Astrocyte (in vitro differentiated cells and primary cell): Measurements from ENCODE around the gene C12orf50.

Source experiments
- CTCF ChIP-seq: IDR thresholded peaks from 2 replicates; pipeline ENCODE4 v1.5.1; 2011; ENCODE audit warnings: low read depth, mild to moderate bottlenecking, inconsistent platforms, low read length, moderate library complexity; ENCODE audit not compliant: insufficient read depth
- EZH2 ChIP-seq: IDR thresholded peaks from 2 replicates; pipeline ENCODE4 v1.6.1; 2012; ENCODE audit warnings: mild to moderate bottlenecking, low read length, inconsistent platforms; ENCODE audit not compliant: insufficient read depth

- no peak for TF ChIP-seq CTCF
- TF ChIP-seq EZH2 = no peak
Measured at GRCh38 chr12:88001327-88001726, 27.9 kb downstream of the C12orf50 start.
